IPS-NIHi7 (cell line): ENCODE results near the gene PTCD1.
"Not testable (repeated sequence)": the region's sequence is repeated elsewhere in the genome, so short reads cannot be mapped to it uniquely, and the experiment has no call there.

ENCODE experiments used
- DNase-seq: peaks from one replicate; pipeline ENCODE4 v3.0.0; 2012; ENCODE audit warnings: mixed read lengths; ENCODE audit errors: extremely low spot score

Gene PTCD1

GRCh38 chr7:99387912-99388311 lies 50.7 kb downstream of the PTCD1 start:
- no peak for DNase-seq

GRCh38 chr7:99387239-99387635 lies 51.4 kb downstream of the PTCD1 start:
- DNase-seq, result not testable (repeated sequence)

- DNase-seq, result no peak
Observed at GRCh38 chr7:99386584-99387238, 51.9 kb downstream of the PTCD1 start.

- no peak for DNase-seq
Observed at GRCh38 chr7:99385564-99385963, 53.0 kb downstream of the PTCD1 start.

GRCh38 chr7:99384523-99384922 lies 54.1 kb downstream of the PTCD1 start:
- DNase-seq, result no peak

GRCh38 chr7:99383791-99384370 lies 54.7 kb downstream of the PTCD1 start:
- DNase-seq, result no peak

- no peak for DNase-seq
Observed at GRCh38 chr7:99383203-99383602, 55.4 kb downstream of the PTCD1 start.

GRCh38 chr7:99381664-99382075 lies 56.9 kb downstream of the PTCD1 start:
- no peak for DNase-seq

GRCh38 chr7:99380823-99381663 lies 57.6 kb downstream of the PTCD1 start:
- DNase-seq, result no peak

GRCh38 chr7:99380032-99380822 lies 58.4 kb downstream of the PTCD1 start:
- no peak for DNase-seq

- not testable (repeated sequence) for DNase-seq
Observed at GRCh38 chr7:99379693-99380031, 58.9 kb downstream of the PTCD1 start.

- DNase-seq, result peak; percentile 33
Observed at GRCh38 chr7:99379043-99379577, 59.5 kb downstream of the PTCD1 start.

- peak; percentile 81 for DNase-seq
Observed at GRCh38 chr7:99375070-99375807, 63.4 kb downstream of the PTCD1 start.

- DNase-seq, result peak; percentile 96
Observed at GRCh38 chr7:99374111-99375064, 64.2 kb downstream of the PTCD1 start, which contains the start of gene ARPC1B. ARPC1B (plus strand) TSS chr7:99374730; CDS start chr7:99385715, 10,985 bp downstream.

GRCh38 chr7:99373091-99374066 lies 65.2 kb downstream of the PTCD1 start:
- DNase-seq, result no peak

- no peak for DNase-seq
Observed at GRCh38 chr7:99372275-99373090, 66.1 kb downstream of the PTCD1 start.

- no peak for DNase-seq
Observed at GRCh38 chr7:99371376-99371920, 67.2 kb downstream of the PTCD1 start.
